MM.1S (cell line): Measurements from ENCODE around the gene TMEM205.
"Not testable (repeated sequence)": the region's sequence is repeated elsewhere in the genome, so short reads cannot be mapped to it uniquely, and the experiment has no call there.

Source experiments
- DNase-seq: peaks from one replicate; pipeline ENCODE4 v3.0.0-alpha.2; 2015
- H2AFZ ChIP-seq: fragments of 300-600 bp; sonication (generic); 2 replicates; pipeline ENCODE4 v1.6.0; 2016; ENCODE audit warnings: antibody characterized with exemption, low read length
- H3F3A ChIP-seq: fragments of 300-600 bp; sonication (generic); 2 replicates; pipeline ENCODE4 v1.6.1; 2016; ENCODE audit warnings: mild to moderate bottlenecking, antibody characterized with exemption, low read length, moderate library complexity, mixed read lengths; ENCODE audit not compliant: insufficient read depth
- H3K27ac ChIP-seq: fragments of 300-600 bp; sonication (generic); 2 replicates; pipeline ENCODE4 v1.5.1; 2016; ENCODE audit warnings: mild to moderate bottlenecking, low read length
- H3K27me3 ChIP-seq: fragments of 300-600 bp; sonication (generic); replicated peaks from 2 replicates; pipeline ENCODE4 v1.6.0; 2016; ENCODE audit warnings: low read length; ENCODE audit not compliant: insufficient read depth
- H3K36me3 ChIP-seq: fragments of 300-600 bp; sonication (generic); replicated peaks from 2 replicates; pipeline ENCODE4 v1.6.1; 2016; ENCODE audit warnings: mild to moderate bottlenecking, low read length, mixed read lengths; ENCODE audit not compliant: insufficient read depth
- H3K4me1 ChIP-seq: fragments of 300-600 bp; sonication (generic); 2 replicates; pipeline ENCODE4 v1.6.1; 2016; ENCODE audit warnings: low read length, mixed read lengths
- H3K4me2 ChIP-seq: fragments of 300-600 bp; sonication (generic); 2 replicates; pipeline ENCODE4 v1.6.0; 2016; ENCODE audit warnings: low read depth, low read length
- H3K4me3 ChIP-seq: fragments of 300-600 bp; sonication (generic); 2 replicates; pipeline ENCODE4 v1.5.1; 2016; ENCODE audit warnings: low read length, mixed read lengths
- H3K79me2 ChIP-seq: fragments of 300-600 bp; sonication (generic); 2 replicates; pipeline ENCODE4 v1.6.1; 2016; ENCODE audit warnings: mixed run types, low read length, mixed read lengths
- H3K9ac ChIP-seq: fragments of 300-600 bp; sonication (generic); 2 replicates; pipeline ENCODE4 v1.6.1; 2016; ENCODE audit warnings: low read length, mixed read lengths
- H3K9me2 ChIP-seq: fragments of 300-600 bp; sonication (generic); replicated peaks from 2 replicates; pipeline ENCODE4 v1.6.1; 2016; ENCODE audit warnings: mild to moderate bottlenecking, low read length, mixed read lengths; ENCODE audit not compliant: insufficient read depth
- H3K9me3 ChIP-seq: fragments of 300-600 bp; sonication (generic); replicated peaks from 2 replicates; pipeline ENCODE4 v1.6.1; 2016; ENCODE audit warnings: mild to moderate bottlenecking, low read length, mixed read lengths; ENCODE audit not compliant: insufficient read depth
- H4K20me1 ChIP-seq: fragments of 300-600 bp; sonication (generic); 2 replicates; pipeline ENCODE4 v1.6.1; 2016; ENCODE audit warnings: mild to moderate bottlenecking, low read length, moderate library complexity, mixed read lengths; ENCODE audit not compliant: insufficient read depth
- EZH2 ChIP-seq: fragments of 300-600 bp; sonication (generic); optimal IDR thresholded peaks from 2 replicates; pipeline ENCODE3; 2017; ENCODE audit warnings: low read depth, mild to moderate bottlenecking, antibody characterized with exemption, low read length, mixed read lengths
- EZH2phosphoT487 ChIP-seq: fragments of 300-600 bp; sonication (generic); IDR thresholded peaks from 2 replicates; pipeline ENCODE4 v1.6.1; 2018; ENCODE audit warnings: antibody characterized with exemption, low read length
- TF ChIP-seq, protein P1 (sequence below): fragments of 300-600 bp; sonication (generic); IDR thresholded peaks from 2 replicates; pipeline ENCODE4 v1.5.1; 2016; ENCODE audit warnings: antibody characterized with exemption, low read length, mixed read lengths

TMEM205 gene

DNA sequence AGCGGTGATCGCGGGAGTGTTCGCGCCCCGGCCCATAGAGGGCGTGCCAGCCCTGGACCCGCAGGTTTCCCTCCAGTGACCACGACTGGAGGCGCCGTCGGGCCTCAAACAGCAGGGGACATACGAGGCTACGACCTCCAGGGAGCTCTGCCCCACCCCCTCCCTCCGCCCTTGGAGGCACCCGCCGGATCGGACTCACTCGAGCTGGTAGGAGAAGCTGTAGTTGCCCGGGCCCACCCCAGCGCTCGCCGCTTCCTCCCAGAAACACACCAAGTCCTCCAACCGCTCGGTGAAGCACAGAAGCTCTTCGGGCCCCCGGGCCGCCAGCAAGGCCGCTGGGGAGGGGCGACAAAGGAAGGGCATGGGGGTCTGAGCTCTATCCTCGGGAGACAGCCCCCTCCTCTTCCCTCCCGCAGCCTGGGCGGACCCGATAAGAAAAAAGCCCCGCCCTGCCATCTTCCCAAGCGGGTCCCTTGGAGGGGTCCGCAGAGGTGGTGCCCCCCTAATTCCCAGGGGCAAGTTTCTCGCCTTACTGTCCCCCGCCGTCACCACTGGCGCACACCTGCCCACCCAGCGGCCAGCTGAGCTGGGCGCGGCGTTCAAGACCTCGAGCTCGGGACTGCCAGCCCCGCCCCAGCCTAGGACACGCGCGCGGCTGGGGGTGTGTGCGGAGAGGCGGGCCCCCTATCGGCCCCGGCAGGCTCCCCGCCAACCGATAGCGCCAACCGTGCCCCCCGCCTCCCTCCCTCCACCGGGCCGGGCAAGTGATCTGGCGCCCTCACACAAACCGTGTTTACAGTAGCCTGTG lies 37.0 kb upstream of the TMEM205 start:
- no peak overlapping the region for H2AFZ ChIP-seq
- no peaks in the 10 kb centered on the region for H3K9me3 ChIP-seq
- peaks cover 20% of the 10 kb centered on the region; the same call in 1 of the 2 replicates for H3F3A ChIP-seq
- peaks cover 4% of the 10 kb centered on the region; the same call in 1 of the 2 replicates for H3K79me2 ChIP-seq
- H3K9me2 ChIP-seq: no peaks in the 10 kb centered on the region
- H3K27me3 ChIP-seq: peaks cover 26% of the 10 kb centered on the region
- no peak for DNase-seq
- TF ChIP-seq EZH2 (no peak), EZH2phosphoT487 (no peak)
- TF ChIP-seq, protein P1, sequence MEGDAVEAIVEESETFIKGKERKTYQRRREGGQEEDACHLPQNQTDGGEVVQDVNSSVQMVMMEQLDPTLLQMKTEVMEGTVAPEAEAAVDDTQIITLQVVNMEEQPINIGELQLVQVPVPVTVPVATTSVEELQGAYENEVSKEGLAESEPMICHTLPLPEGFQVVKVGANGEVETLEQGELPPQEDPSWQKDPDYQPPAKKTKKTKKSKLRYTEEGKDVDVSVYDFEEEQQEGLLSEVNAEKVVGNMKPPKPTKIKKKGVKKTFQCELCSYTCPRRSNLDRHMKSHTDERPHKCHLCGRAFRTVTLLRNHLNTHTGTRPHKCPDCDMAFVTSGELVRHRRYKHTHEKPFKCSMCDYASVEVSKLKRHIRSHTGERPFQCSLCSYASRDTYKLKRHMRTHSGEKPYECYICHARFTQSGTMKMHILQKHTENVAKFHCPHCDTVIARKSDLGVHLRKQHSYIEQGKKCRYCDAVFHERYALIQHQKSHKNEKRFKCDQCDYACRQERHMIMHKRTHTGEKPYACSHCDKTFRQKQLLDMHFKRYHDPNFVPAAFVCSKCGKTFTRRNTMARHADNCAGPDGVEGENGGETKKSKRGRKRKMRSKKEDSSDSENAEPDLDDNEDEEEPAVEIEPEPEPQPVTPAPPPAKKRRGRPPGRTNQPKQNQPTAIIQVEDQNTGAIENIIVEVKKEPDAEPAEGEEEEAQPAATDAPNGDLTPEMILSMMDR: peak; percentile 45
- H3K4me1 ChIP-seq: peaks cover 17% of the 10 kb centered on the region
- no peaks in the 10 kb centered on the region for H4K20me1 ChIP-seq
- no peak overlapping the region for H3K27ac ChIP-seq
- peak overlapping the region; percentile 72; the same call in 1 of the 2 replicates for H3K4me2 ChIP-seq
- no peaks in the 10 kb centered on the region for H3K36me3 ChIP-seq
- H3K4me3 ChIP-seq: peak overlapping the region; percentile 22; the same call in 1 of the 2 replicates
- no peak overlapping the region for H3K9ac ChIP-seq

DNA sequence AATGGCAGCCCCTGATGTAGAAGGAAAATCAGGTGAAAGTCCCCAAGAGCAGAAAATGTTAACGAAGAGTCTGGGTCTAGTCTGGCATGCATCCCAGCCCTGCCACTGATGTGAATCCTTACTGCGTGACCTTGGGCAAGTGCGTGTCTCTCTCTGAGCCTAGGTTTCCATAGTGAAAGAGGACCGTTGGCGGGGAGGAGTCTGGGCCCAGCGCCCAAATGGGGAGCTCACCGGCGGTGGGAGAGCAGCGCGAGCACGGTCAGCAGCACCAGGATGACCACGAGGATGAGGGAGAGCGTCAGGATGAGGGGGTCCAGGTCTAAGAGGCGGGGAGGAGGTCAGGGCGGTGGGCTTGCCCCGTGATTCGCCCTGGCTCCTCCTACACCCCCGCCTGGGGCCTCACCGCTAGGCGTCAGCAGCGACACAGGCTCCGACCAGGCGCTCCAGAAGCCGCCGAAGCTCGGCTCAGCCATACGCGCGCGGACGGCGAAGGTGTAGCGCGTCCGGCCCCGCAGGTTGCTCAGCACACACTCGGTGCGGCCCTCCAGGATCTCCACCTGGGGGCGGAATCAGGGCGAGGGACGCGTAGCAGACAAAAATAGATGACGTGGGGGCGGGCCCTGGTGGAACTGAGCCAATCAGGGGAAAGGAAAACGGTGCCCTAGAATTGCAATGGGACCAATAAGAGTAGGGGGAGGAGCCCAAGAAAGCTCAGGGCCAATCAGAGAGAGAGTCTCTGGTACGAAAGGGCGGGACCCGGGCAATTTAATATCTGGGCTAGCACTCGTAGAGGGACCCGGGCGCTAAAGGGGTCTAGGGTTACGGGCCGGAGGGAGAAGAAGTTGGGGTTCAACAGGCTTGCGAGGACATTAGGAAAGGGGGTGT lies 34.8 kb upstream of the TMEM205 start:
- Histone ChIP-seq H3K27ac (peak overlapping the region; percentile 92), H3K27me3 (peaks cover 23% of the 10 kb centered on the region), H3K79me2 (peaks cover 7% of the 10 kb centered on the region), H3K9ac (peak overlapping the region; percentile 80), H4K20me1 (no peaks in the 10 kb centered on the region), H3K9me2 (no peaks in the 10 kb centered on the region), H3K4me2 (peak overlapping the region; percentile 79), H2AFZ (peak overlapping the region; percentile 93), H3F3A (peaks cover 20% of the 10 kb centered on the region; the same call in 1 of the 2 replicates), H3K4me3 (peak overlapping the region; percentile 88), H3K4me1 (peaks cover 26% of the 10 kb centered on the region), H3K36me3 (no peaks in the 10 kb centered on the region), H3K9me3 (no peaks in the 10 kb centered on the region)
- no peak for TF ChIP-seq EZH2phosphoT487
- TF ChIP-seq, protein P1: peak; percentile 78
- no peak for TF ChIP-seq EZH2
- peak; percentile 98 for DNase-seq

DNA sequence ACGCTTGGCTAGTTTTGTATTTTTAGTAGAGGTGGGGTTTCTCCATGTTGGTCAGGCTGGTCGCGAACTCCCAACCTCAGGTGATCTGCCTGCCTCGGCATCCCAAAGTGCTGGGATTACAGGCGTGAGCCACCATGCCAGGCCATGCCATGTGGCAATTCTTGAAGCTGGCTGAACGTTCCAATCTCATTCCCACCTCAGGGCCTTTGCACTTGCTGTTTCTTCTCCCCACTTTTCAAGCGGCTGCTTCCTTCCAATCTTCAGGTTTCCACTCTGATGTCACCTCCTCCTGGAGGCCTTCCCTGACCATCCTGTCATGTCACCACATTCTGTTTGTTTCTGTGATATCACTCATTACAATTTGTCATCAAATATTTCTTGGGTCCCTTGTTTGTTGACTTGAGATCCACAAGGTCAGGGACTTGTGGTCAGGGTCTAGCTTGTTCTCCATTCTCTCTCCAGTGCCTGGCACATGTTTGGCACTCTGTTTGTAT lies 33.8 kb upstream of the TMEM205 start:
- Histone ChIP-seq H3K9me2 (no peaks in the 10 kb centered on the region), H3K9ac (peak overlapping the region; percentile 80; the same call in 1 of the 2 replicates), H3K4me2 (peak overlapping the region; percentile 79), H3K27me3 (peaks cover 21% of the 10 kb centered on the region), H3K27ac (peak overlapping the region; percentile 92; the same call in 1 of the 2 replicates), H2AFZ (peak overlapping the region; percentile 93), H3K4me1 (peaks cover 30% of the 10 kb centered on the region), H3K36me3 (no peaks in the 10 kb centered on the region), H3F3A (peaks cover 20% of the 10 kb centered on the region; the same call in 1 of the 2 replicates), H4K20me1 (no peaks in the 10 kb centered on the region), H3K79me2 (peaks cover 12% of the 10 kb centered on the region), H3K9me3 (no peaks in the 10 kb centered on the region), H3K4me3 (peak overlapping the region; percentile 88)
- no peak for DNase-seq
- TF ChIP-seq, protein P1: no peak
- TF ChIP-seq EZH2 (no peak), EZH2phosphoT487 (no peak)

DNA sequence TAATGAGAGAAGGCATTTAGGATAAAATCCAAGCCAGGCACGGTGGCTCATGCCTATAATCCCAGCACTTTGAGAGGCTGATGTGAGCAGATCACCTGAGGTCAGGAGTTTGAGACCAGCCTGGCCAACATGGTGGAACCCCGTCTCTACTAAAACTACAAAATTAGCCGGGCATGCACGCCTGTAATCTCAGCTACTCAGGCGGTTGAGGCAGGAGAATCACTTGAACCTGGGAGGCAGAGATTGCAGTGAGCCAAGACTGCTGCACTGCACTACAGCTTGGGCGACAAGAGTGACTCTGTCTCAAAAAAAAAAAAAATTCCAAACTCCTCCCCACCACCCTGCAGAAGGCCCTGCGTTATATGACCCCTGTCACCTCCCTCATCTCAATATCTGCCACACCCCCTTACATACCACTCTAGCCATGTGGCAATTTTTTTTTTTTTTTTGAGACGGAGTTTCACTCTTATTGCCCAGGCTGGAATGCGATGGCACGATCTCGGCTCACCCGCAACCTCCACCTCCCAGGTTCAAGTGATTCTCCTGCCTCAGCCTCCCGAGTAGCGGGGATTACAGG lies 33.3 kb upstream of the TMEM205 start:
- peaks cover 20% of the 10 kb centered on the region; the same call in 1 of the 2 replicates for H3F3A ChIP-seq
- H3K4me3 ChIP-seq, H2AFZ ChIP-seq, H3K27ac ChIP-seq, H4K20me1 ChIP-seq, H3K9ac ChIP-seq, DNase-seq, H3K36me3 ChIP-seq, H3K9me2 ChIP-seq, H3K9me3 ChIP-seq, H3K4me2 ChIP-seq: not testable (repeated sequence)
- peaks cover 17% of the 10 kb centered on the region for H3K27me3 ChIP-seq
- peaks cover 30% of the 10 kb centered on the region for H3K4me1 ChIP-seq
- peaks cover 12% of the 10 kb centered on the region for H3K79me2 ChIP-seq
